HEK293 (cell line): ENCODE results near the gene MTFP1.

Experiments
- CTCF ChIA-PET: fragments of 350-600 bp; formaldehyde crosslinking; extraction: SDS; loops from one replicate; lab custom pipeline; 2021; ENCODE audit warnings: antibody characterized with exemption; lab: Yijun Ruan, JAX
- POLR2A ChIA-PET: fragments of 300-600 bp; formaldehyde crosslinking; extraction: SDS; loops from one replicate; lab custom pipeline; 2020; ENCODE audit warnings: antibody characterized with exemption, inconsistent platforms; lab: Yijun Ruan, JAX
- H3K27ac ChIP-seq: fragments of 200-500 bp; sonication (Bioruptor generic); 2 replicates; pipeline ENCODE4 v1.5.1; 2014; ENCODE audit warnings: low read depth, low read length, control low read depth, inconsistent platforms; ENCODE audit errors: extremely low read depth
- H3K36me3 ChIP-seq, 2 experiments: fragments of 200-500 bp in 1 of 2; sonication (Bioruptor generic) in 1 of 2; 1 replicate in 1 of 2; 2 replicates in 1 of 2; pipeline ENCODE4 v1.5.1; 2014 to 2017; ENCODE audit warnings: inconsistent platforms in 2 of 2, low read length in 2 of 2; ENCODE audit not compliant: control insufficient read depth in 2 of 2, insufficient read depth in 1 of 2
- H3K4me1 ChIP-seq: fragments of 200-500 bp; sonication (Bioruptor generic); 2 replicates; pipeline ENCODE4 v1.5.1; 2014; ENCODE audit warnings: mild to moderate bottlenecking, low read length, inconsistent platforms; ENCODE audit not compliant: control insufficient read depth, insufficient read depth
- H3K4me3 ChIP-seq: 2 replicates; pipeline ENCODE4 v1.5.1; 2011; ENCODE audit warnings: low read depth, mild to moderate bottlenecking, control low read depth, low read length, moderate library complexity
- H3K9me3 ChIP-seq: fragments of 200-500 bp; sonication (Bioruptor generic); 2 replicates; pipeline ENCODE4 v1.5.1; 2014; ENCODE audit warnings: low read depth, low read length, inconsistent platforms; ENCODE audit not compliant: control insufficient read depth, insufficient read depth
- BCL11B ChIP-seq: fragments of 450-650 bp; formaldehyde crosslinking; IDR thresholded peaks from 2 replicates; pipeline ENCODE4 v1.5.1; 2016; ENCODE audit warnings: low read depth, missing biosample characterization, missing genetic modification characterization
- GLI4 ChIP-seq: fragments of 450-650 bp; formaldehyde crosslinking; IDR thresholded peaks from 2 replicates; pipeline ENCODE4 v1.5.1; 2016; ENCODE audit warnings: missing biosample characterization, missing genetic modification characterization
- ZBTB1 ChIP-seq: fragments of 450-650 bp; formaldehyde crosslinking; IDR thresholded peaks from 2 replicates; pipeline ENCODE4 v1.5.1; 2016; ENCODE audit warnings: missing biosample characterization, missing genetic modification characterization
- ZNF311 ChIP-seq: fragments of 450-650 bp; formaldehyde crosslinking; IDR thresholded peaks from 2 replicates; pipeline ENCODE4 v1.5.1; 2017; ENCODE audit warnings: missing biosample characterization, missing genetic modification characterization, borderline replicate concordance
- ZNF350 ChIP-seq: fragments of 450-650 bp; formaldehyde crosslinking; IDR thresholded peaks from 2 replicates; pipeline ENCODE4 v1.5.0; 2017; ENCODE audit warnings: missing biosample characterization, mild to moderate bottlenecking, missing genetic modification characterization
- ZNF488 ChIP-seq: fragments of 450-650 bp; formaldehyde crosslinking; IDR thresholded peaks from 2 replicates; pipeline ENCODE4 v1.5.1; 2016; ENCODE audit warnings: missing biosample characterization, missing genetic modification characterization
- ZNF501 ChIP-seq: fragments of 450-650 bp; formaldehyde crosslinking; IDR thresholded peaks from 2 replicates; pipeline ENCODE4 v1.5.1; 2016; ENCODE audit warnings: missing biosample characterization, missing genetic modification characterization
- ZNF548 ChIP-seq: fragments of 450-650 bp; formaldehyde crosslinking; IDR thresholded peaks from 2 replicates; pipeline ENCODE4 v1.5.1; 2016; ENCODE audit warnings: missing biosample characterization, missing genetic modification characterization
- ZNF645 ChIP-seq: fragments of 450-650 bp; formaldehyde crosslinking; IDR thresholded peaks from 2 replicates; pipeline ENCODE4; 2016; ENCODE audit warnings: missing biosample characterization, missing genetic modification characterization
- ZNF660 ChIP-seq: fragments of 450-650 bp; IDR thresholded peaks from 2 replicates; pipeline ENCODE4 v1.5.1; 2018; ENCODE audit warnings: missing biosample characterization, mild to moderate bottlenecking, missing genetic modification characterization
- ZNF692 ChIP-seq: fragments of 450-650 bp; formaldehyde crosslinking; IDR thresholded peaks from 2 replicates; pipeline ENCODE4 v1.5.1; 2016; ENCODE audit warnings: missing biosample characterization, missing genetic modification characterization
- ZNF76 ChIP-seq: fragments of 450-650 bp; formaldehyde crosslinking; IDR thresholded peaks from 2 replicates; pipeline ENCODE4; 2016; ENCODE audit warnings: low read depth, missing biosample characterization, missing genetic modification characterization, borderline replicate concordance
- ZNF768 ChIP-seq: fragments of 450-650 bp; formaldehyde crosslinking; IDR thresholded peaks from 2 replicates; pipeline ENCODE4 v1.5.1; 2018; ENCODE audit warnings: missing biosample characterization, mild to moderate bottlenecking, missing genetic modification characterization
- ZNF777 ChIP-seq: fragments of 450-650 bp; formaldehyde crosslinking; IDR thresholded peaks from 2 replicates; pipeline ENCODE4 v1.5.1; 2017; ENCODE audit warnings: missing biosample characterization, missing genetic modification characterization, borderline replicate concordance
- ZSCAN5A ChIP-seq: fragments of 450-650 bp; formaldehyde crosslinking; IDR thresholded peaks from 2 replicates; pipeline ENCODE4 v1.5.1; 2016; ENCODE audit warnings: missing biosample characterization, missing genetic modification characterization
- TF ChIP-seq, protein P1 (sequence below): fragments of 450-650 bp; formaldehyde crosslinking; IDR thresholded peaks from 2 replicates; pipeline ENCODE4 v1.5.1; 2016; ENCODE audit warnings: missing biosample characterization, missing genetic modification characterization, borderline replicate concordance

MTFP1 gene

GRCh38 chr22:30423959-30424533 is 1.5 kb upstream of the MTFP1 start (continued):
- TF ChIP-seq ZNF488 (tag by site-specific recombination): no peak
- no peak for TF ChIP-seq ZNF548 (tag by site-specific recombination)
- peak; percentile 94 for TF ChIP-seq ZNF692
- no peak for TF ChIP-seq ZNF777 (tag by site-specific recombination)
- TF ChIP-seq BCL11B (tag by site-specific recombination): no peak
- TF ChIP-seq ZSCAN5A (tag by site-specific recombination): no peak
- no peak for TF ChIP-seq GLI4 (tag by site-specific recombination)
- TF ChIP-seq ZNF311: no peak
- TF ChIP-seq ZNF350 (tag by site-specific recombination): no peak
- peak; percentile 95 for TF ChIP-seq ZNF76 (tag by site-specific recombination)
- TF ChIP-seq ZBTB1 (tag by site-specific recombination): no peak
- no peak for TF ChIP-seq ZNF501
- TF ChIP-seq, protein P1, sequence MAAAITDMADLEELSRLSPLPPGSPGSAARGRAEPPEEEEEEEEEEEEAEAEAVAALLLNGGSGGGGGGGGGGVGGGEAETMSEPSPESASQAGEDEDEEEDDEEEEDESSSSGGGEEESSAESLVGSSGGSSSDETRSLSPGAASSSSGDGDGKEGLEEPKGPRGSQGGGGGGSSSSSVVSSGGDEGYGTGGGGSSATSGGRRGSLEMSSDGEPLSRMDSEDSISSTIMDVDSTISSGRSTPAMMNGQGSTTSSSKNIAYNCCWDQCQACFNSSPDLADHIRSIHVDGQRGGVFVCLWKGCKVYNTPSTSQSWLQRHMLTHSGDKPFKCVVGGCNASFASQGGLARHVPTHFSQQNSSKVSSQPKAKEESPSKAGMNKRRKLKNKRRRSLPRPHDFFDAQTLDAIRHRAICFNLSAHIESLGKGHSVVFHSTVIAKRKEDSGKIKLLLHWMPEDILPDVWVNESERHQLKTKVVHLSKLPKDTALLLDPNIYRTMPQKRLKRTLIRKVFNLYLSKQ (tag by site-specific recombination): no peak
- TF ChIP-seq ZNF660: peak; percentile 75; the same call in 1 of the 2 replicates

DNA sequence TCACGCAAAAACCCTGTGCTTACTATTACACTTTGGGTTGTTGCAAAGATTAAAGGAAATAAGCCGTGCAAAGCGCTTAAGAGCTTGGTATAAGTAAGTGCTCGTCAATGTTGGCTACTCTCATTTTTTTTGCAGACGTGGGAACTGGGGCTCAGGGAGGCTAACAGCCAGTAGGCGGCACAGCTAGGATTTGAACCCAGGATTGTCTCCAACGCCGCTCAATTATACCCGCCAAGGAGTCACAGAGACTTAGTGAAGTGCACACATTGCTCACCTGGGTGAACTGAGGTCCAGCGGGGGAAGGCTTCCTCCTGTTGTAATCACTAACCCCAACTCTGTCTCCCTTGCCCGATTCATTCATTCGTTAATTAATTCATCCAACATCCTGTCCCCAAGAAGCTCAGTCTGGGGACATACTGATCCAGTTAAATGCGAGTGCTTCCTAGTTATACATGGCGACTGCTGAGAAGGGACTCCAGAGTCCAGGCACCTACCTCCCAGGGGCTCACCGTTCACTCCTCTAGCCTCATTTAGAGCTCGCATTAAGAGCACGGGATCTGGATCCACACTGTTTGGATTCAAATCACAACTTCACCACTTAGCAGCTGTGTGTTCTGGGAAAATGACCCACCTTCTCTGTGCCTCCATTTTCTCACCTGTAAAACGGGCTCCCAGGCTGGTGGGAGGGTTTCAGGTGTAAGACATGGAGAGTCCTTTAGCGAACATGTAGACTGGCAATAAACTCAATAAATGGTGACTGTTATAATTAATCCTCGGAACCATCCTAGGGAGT is 838 bp upstream of the MTFP1 start:
- H3K27ac ChIP-seq: 0 out of 2 replicates have a peak overlapping the region, but pooled peaks have one; percentile 10

More for the DNA sequence above, 838 bp upstream of the MTFP1 start:
- TF ChIP-seq ZNF768 (tag by site-specific recombination): 0 out of 2 replicates have a peak, but pooled peaks have one; percentile 44
- TF ChIP-seq ZNF645: no peak
- TF ChIP-seq, all 188 proteins: peak for 1
- ChIA-PET POLR2A (interaction anchor here (0.6 to 6.0 kb wide), 24 partner anchors 8 to 871 kb away, joined by 3 to 86 read pairs (median 4); partner anchors contain the start of genes CCDC157, INPP5J, PES1 and SEC14L2), CTCF (interaction anchor here (0.6 to 7.6 kb wide), 14 partner anchors 11 to 318 kb away, joined by 3 to 71 read pairs (median 6); no protein-coding TSS in a partner anchor)
- Histone ChIP-seq H3K9me3 (no peaks in the 10 kb centered on the region), H3K4me1 (peaks cover 28% of the 10 kb centered on the region), H3K36me3 (peaks cover 0 to 36% of the 10 kb centered on the region in 2 experiments; a peak in 1 of 3 replicates), H3K4me3 (peak overlapping the region; percentile 39)
